Embryonic facial prominence (tissue), 1 donor: ENCODE data around the gene MARCO.

ENCODE experiments used
- DNase-seq: peaks from one replicate; pipeline ENCODE4 v3.0.0-alpha.2; 2016; ENCODE audit errors: extremely low spot score

MARCO gene

DNA sequence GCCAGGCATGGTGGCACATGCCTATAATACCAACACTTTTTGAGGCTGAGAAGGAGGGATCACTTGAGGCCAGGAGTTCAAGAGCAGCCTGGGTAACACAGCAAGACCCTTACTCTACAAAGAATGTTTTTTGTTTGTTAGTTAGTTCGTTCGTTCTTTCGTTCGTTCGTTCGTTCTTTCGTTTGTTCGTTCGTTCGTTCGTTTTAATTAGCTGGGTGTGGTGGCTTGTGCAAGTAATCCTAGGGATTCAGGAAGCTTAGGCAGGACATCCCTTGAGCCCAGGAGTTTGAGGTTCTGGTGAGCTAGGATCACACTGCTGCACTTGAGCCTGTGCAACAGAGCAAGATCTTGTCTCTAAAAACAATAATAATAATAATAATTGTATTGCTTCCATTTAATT lies 98.7 kb downstream of the MARCO start:
- DNase-seq, result no peak
